ENCODE data around the gene TPR.

TPR gene

GRCh38 chr1:186283374-186283773 is 91.7 kb downstream of the TPR start:
- no peak for DNase-seq

- no peak for DNase-seq
Measured at GRCh38 chr1:186282466-186282865, 92.6 kb downstream of the TPR start.

- DNase-seq, result no peak
Measured at GRCh38 chr1:186275822-186276221, 99.2 kb downstream of the TPR start.

- DNase-seq, result no peak
Measured at GRCh38 chr1:186272486-186272885, 102.6 kb downstream of the TPR start.

GRCh38 chr1:186271032-186271431 is 104.0 kb downstream of the TPR start:
- no peak for DNase-seq
